T-helper 2 cell (primary cell): Measurements from ENCODE around the gene PCOLCE2.
"Not testable (repeated sequence)": the region's sequence is repeated elsewhere in the genome, so short reads cannot be mapped to it uniquely, and the experiment has no call there.

ENCODE experiments used
- DNase-seq, 5 experiments: peaks; one replicate each; pipeline versions ENCODE4 v3.0.0 to v3.0.0-alpha.2; 2012 to 2022

Gene PCOLCE2

GRCh38 chr3:142898346-142899213, 9.7 kb upstream of the PCOLCE2 start:
- DNase-seq, result no peak

- DNase-seq, result no peak
Observed at GRCh38 chr3:142897807-142898206, 8.9 kb upstream of the PCOLCE2 start.

GRCh38 chr3:142896996-142897395, 8.1 kb upstream of the PCOLCE2 start:
- DNase-seq, result no peak

- DNase-seq, result no peak
Observed at GRCh38 chr3:142896201-142896755, 7.4 kb upstream of the PCOLCE2 start.

- DNase-seq, result no peak
Observed at GRCh38 chr3:142894493-142894892, 5.6 kb upstream of the PCOLCE2 start.

- DNase-seq, result no peak
Observed at GRCh38 chr3:142892714-142893113, 3.8 kb upstream of the PCOLCE2 start.

- no peak for DNase-seq
Observed at GRCh38 chr3:142890592-142890991, 1.7 kb upstream of the PCOLCE2 start.

GRCh38 chr3:142889212-142890014, 530 bp upstream of the PCOLCE2 start:
- DNase-seq, result no peak

GRCh38 chr3:142888099-142888480, 793 bp downstream of the PCOLCE2 start:
- no peak for DNase-seq

GRCh38 chr3:142886940-142887339, 1.9 kb downstream of the PCOLCE2 start:
- DNase-seq, result no peak

GRCh38 chr3:142886021-142886420, 2.9 kb downstream of the PCOLCE2 start:
- DNase-seq, result no peak

- no peak for DNase-seq
Observed at GRCh38 chr3:142884531-142884930, 4.4 kb downstream of the PCOLCE2 start.

GRCh38 chr3:142883534-142883933, 5.3 kb downstream of the PCOLCE2 start:
- not testable (repeated sequence) for DNase-seq

- DNase-seq, result no peak
Observed at GRCh38 chr3:142881445-142882224, 7.2 kb downstream of the PCOLCE2 start.

- DNase-seq, result no peak
Observed at GRCh38 chr3:142878649-142879300, 10.1 kb downstream of the PCOLCE2 start.

GRCh38 chr3:142876417-142876816, 12.5 kb downstream of the PCOLCE2 start:
- no peak for DNase-seq

- no peak for DNase-seq
Observed at GRCh38 chr3:142875583-142876207, 13.2 kb downstream of the PCOLCE2 start.

GRCh38 chr3:142875099-142875498, 13.8 kb downstream of the PCOLCE2 start:
- no peak for DNase-seq

GRCh38 chr3:142868382-142868781, 20.5 kb downstream of the PCOLCE2 start:
- not testable (repeated sequence) for DNase-seq

- DNase-seq, result no peak
Observed at GRCh38 chr3:142866841-142867631, 21.8 kb downstream of the PCOLCE2 start.
